IPS-18a (cell line): ENCODE results near the gene EXOC3L4.

Experiments
- H3K27ac ChIP-seq: one replicate; pipeline ENCODE4 v1.5.1; 2013; ENCODE audit warnings: low read length
- H3K27me3 ChIP-seq: one replicate; pipeline ENCODE4 v1.6.1; 2013; ENCODE audit warnings: mild to moderate bottlenecking, low read length; ENCODE audit not compliant: control insufficient read depth, insufficient read depth
- H3K36me3 ChIP-seq: one replicate; pipeline ENCODE4 v1.6.1; 2013; ENCODE audit warnings: low read depth, low read length; ENCODE audit not compliant: control insufficient read depth
- H3K4me1 ChIP-seq: one replicate; pipeline ENCODE4 v1.6.1; 2013; ENCODE audit warnings: low read depth, low read length; ENCODE audit not compliant: control insufficient read depth
- H3K4me3 ChIP-seq: one replicate; pipeline ENCODE4 v1.5.1; 2013; ENCODE audit warnings: low read length
- H3K9ac ChIP-seq: one replicate; pipeline ENCODE4 v1.6.1; 2013; ENCODE audit warnings: mild to moderate bottlenecking, low read length, moderate library complexity
- H3K9me3 ChIP-seq: one replicate; pipeline ENCODE4 v1.6.1; 2013; ENCODE audit warnings: low read depth, low read length; ENCODE audit not compliant: control insufficient read depth

EXOC3L4 gene

DNA sequence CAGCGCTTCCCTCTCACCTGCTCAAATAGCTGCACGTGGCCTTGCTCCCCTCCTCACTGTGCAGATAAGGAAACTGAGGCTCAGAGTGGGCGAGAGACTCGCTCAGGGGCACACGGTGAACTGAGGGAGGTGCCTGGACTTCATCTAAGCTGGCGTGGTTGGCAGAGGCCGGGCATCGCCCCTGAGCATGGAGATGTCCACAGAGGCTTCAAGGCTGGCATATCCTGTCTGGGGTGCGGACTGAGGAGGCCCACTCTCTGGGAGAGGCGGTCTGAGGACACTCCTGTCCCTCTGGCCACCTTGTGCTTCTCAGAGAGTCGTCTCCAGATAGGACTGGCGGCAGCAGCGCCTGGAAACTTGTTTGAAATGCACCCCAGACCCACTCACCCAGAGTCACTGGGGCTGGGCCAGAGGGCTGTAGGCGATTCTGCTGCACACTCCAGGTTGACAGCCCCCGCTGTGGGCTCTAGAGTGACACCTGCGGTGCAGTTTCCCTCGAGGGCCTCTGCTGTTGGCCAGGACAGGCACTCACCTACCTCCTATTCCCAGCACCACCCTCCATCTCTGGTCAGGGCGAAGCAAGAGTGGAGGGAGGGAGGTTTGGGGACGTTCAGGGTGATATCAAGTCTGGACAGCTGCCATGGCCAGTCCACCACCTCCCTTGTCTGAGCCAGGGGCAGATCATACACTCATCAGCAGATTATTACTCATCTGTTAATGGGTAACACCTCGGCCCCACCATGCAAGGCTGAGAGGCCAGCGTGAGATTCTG lies 21.7 kb upstream of the EXOC3L4 start:
- peaks cover 8% of the 10 kb centered on the region for H3K27me3 ChIP-seq
- no peaks in the 10 kb centered on the region for H3K4me1 ChIP-seq

DNA sequence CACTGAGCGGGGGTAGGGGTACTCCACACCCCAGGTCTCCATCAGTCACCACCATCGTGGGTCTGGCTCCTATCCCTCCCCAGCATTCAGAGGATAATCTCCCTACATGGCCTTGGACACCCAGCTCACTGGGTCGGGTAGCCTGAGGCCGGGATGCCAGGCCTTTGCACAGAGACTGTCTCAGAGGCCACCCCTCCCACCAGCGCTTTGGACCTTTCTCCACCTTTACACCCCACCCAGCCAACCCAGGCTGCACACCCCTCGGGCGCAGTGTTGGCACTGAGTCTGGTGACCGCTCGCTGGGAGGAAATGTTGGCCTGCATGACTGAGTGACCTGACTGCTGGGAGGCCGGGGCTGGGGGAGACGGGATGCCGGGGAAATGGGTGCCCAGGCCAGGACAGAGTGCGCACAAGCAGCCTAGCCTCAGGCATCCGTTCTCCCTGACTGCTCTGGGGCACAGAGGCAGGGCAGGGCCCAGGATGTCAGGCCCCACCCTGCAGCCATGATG lies 21.1 kb upstream of the EXOC3L4 start:
- Histone ChIP-seq H3K36me3 (no peaks in the 10 kb centered on the region), H3K9me3 (no peaks in the 10 kb centered on the region), H3K4me3 (no peak overlapping the region), H3K27me3 (peaks cover 8% of the 10 kb centered on the region), H3K27ac (no peak overlapping the region), H3K4me1 (no peaks in the 10 kb centered on the region), H3K9ac (no peak overlapping the region)

More for the DNA sequence above, 21.7 kb upstream of the EXOC3L4 start:
- Histone ChIP-seq H3K9me3 (no peaks in the 10 kb centered on the region), H3K4me3 (no peak overlapping the region), H3K9ac (no peak overlapping the region), H3K36me3 (no peaks in the 10 kb centered on the region), H3K27ac (no peak overlapping the region)

DNA sequence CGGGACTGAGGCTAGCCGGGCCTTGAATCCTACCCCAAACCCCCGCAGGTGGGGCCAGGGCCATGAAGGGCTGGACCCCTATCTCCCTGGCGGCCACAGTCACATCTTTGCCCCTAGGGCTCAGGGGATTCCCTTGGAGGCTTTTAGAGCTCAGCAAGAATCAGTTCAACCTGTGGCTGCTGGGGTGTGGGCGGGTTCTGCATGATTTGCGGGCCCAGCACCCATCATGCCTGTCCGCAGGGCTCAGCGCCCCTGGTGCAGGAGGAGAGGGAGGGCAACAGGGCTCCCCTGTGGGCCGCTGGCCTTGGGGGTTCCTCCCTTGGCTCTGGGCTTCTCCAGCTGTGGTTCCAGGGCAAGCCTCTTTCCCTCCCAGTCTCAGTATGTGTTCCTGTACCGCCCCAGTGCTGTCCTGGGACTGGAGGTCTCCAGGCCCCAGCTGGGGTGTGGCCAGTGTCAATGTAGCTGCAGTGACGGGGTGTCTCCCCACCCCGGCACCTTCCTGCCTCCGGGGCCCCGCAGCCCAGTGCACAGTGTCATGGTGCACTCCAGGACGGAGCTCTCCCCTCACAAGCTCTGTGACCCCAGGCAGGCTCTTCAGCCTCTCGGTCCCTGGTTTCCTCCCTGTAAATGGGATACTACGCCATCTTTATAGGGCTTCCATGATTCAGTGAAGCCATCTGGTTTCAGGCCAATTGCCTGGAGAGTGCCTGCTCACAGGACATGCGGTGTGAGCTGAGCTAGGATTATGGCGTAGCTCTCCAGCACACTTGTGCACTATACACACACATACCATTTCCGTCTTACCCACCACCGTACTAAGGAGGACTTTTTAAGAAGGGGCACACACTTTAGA lies 20.4 kb upstream of the EXOC3L4 start:
- Histone ChIP-seq H3K27ac (no peak overlapping the region), H3K27me3 (peaks cover 8% of the 10 kb centered on the region), H3K4me1 (no peaks in the 10 kb centered on the region), H3K36me3 (no peaks in the 10 kb centered on the region), H3K9me3 (no peaks in the 10 kb centered on the region), H3K4me3 (no peak overlapping the region), H3K9ac (no peak overlapping the region)

DNA sequence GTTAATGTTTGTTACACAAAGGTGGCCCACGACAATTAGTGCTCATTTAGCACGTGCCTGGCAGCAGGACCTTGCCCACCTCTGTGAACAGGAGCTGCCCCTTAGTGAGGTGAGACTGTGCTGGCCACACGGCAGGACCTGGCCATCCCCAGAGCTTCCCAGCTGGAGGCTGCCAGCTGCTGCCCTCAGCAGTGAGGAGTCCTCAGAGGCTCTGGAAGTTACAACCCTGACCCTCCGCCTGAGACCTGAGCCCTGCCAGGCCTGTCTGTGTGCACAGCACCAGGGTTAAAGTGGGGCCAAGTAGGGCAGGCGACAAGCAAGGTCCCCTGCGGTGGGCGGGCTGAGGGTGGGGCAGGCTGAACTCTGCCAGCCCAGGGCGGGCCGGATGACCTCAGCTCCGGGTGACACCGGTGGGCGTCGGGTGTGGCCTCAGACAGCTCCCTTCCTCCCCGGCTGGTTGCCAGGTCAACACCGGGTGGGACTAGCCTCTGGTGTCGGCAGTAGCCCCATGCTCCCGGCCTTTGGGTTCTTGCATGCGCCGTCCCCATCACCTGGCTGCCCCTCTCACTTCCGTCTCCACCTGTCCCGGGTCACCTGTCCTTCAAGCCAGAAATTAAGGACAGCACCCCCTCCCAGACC lies 19.7 kb upstream of the EXOC3L4 start:
- Histone ChIP-seq H3K4me1 (no peaks in the 10 kb centered on the region), H3K9ac (no peak overlapping the region), H3K27me3 (peaks cover 8% of the 10 kb centered on the region), H3K27ac (no peak overlapping the region), H3K9me3 (no peaks in the 10 kb centered on the region), H3K36me3 (no peaks in the 10 kb centered on the region), H3K4me3 (peak overlapping the region; percentile 55)

DNA sequence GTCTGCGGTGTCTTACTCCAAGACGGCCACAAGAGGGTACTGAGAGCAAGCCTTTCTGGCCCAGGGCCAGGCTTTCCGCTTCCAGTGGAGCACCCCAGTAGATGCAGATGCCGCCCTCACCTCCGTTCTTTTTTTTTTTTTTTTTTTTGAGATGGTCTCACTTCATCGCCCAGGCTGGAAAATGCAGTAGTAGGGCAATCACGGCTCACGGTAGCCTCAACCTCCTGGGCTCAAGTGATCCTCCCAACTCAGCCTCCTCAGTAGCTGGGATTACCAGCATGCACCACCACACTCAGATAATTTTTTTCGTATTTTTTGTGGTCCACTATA lies 16.1 kb upstream of the EXOC3L4 start:
- Histone ChIP-seq H3K4me3 (no peak overlapping the region), H3K4me1 (no peaks in the 10 kb centered on the region), H3K9ac (no peak overlapping the region), H3K9me3 (no peaks in the 10 kb centered on the region), H3K36me3 (no peaks in the 10 kb centered on the region), H3K27ac (no peak overlapping the region), H3K27me3 (peaks cover 18% of the 10 kb centered on the region)

DNA sequence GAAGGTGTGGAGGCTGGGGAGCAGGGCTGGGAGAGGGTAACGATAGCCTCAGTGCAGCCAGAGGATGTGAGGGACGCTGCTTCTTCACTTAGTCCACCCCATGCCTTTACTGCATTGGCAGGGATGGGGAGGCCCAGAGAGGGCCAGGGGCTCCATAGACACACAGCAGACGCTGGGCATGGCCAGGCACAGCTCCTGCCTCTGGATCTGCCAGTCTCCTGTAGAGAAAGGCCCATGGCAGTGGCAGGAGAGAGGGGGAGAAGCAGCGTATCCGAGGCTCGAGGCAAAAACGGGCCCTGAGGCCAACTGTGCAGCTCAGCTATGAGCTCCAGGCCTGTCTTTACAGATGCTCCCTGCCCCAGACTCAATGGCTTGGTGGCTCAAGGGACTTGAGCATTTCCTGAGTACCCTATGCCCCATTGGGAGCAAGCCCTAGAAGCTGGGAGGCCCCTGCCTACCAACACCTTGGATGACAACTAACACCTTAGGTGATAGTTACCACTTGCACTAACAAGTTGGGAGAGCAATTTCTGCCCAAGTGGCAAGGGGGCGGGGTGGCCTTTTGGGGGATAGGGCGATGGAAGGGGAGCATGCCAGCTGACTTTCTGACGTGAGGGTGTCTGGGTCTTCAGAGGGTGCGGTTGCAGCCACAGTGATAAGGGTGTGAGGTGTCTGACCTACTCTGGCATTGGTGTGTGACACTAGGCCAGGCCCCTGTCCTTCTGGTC lies 15.5 kb upstream of the EXOC3L4 start:
- no peaks in the 10 kb centered on the region for H3K36me3 ChIP-seq
- no peak overlapping the region for H3K9ac ChIP-seq
- no peak overlapping the region for H3K4me3 ChIP-seq
- H3K27me3 ChIP-seq, result peaks cover 24% of the 10 kb centered on the region
- no peak overlapping the region for H3K27ac ChIP-seq
- no peaks in the 10 kb centered on the region for H3K9me3 ChIP-seq
- no peaks in the 10 kb centered on the region for H3K4me1 ChIP-seq

DNA sequence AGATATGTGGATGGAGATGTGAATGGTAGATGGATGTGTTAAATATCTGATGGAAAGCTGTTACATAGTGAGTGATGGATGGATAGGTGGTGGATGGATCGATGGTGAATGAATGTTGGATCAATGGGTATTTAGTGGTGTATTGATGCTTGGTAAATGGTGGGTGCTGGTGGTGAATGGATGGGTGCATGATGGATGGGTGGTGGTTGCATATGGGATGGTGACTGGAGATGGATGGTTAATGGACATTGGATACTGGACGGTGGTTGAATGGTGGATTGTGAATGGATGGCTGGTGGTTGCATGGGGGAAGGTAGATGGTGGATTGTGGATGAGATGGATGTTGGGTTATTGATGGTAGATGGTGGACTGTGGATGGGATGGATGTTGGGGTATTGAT lies 12.6 kb upstream of the EXOC3L4 start:
- Histone ChIP-seq H3K27ac (no peak overlapping the region), H3K4me1 (no peaks in the 10 kb centered on the region), H3K27me3 (peaks cover 29% of the 10 kb centered on the region), H3K4me3 (no peak overlapping the region), H3K36me3 (no peaks in the 10 kb centered on the region), H3K9ac (no peak overlapping the region), H3K9me3 (no peaks in the 10 kb centered on the region)

DNA sequence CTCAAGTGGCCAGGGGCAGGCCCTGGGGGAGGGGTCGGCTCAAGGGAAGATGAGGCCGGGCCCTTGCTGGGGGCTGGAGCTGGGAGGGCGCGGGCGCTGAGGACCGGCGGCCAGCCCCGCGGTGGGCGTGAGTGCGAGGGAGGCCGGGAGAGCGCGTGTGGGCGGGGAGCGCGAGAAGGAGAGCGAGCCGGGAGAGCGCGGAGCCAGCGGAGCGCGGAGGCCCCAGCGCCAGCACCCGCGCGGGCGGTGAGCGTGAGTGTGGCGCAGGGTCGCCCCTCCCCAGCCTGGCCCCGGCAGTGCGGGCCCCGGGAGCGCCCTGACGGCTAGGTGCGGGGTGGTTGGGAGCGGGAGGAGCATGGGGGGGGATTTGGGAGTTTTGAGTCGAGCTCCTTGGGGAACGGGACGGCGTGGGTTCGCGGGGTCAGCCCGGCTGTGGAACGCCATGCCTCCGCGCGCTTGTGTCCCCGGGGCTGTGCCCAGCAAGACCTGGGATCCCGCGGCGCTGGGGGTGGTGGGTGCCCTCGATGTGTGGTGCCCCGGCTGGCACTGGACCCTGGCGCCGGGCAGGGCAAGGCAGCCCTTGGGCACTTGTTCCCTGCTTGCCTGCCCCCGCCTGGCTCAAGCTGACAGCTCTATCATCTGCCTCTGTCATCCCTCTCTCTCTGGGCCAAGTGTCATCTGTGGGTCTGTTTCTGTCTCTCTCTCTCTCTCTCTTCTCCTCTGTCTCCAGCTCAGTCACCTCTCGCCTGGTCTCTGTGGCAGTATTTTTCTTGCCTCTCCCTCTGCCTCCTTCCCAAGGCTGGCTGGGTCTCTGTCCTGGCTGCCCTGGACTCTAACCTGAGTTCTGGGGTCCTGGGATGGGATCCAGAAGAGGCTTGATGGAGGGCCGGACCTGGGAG lies 10.3 kb upstream of the EXOC3L4 start, which contains the start of gene LBHD2:
TSS of gene LBHD2 (plus strand) at position 190 of the 899 bp plus-strand sequence. CDS start 1,803 bp downstream, outside the sequence.
- peaks cover 29% of the 10 kb centered on the region for H3K27me3 ChIP-seq
- H3K9ac ChIP-seq, result no peak within 1 kb of the TSS
- H3K27ac ChIP-seq, result no peak within 1 kb of the TSS
- no peaks in the 10 kb centered on the region for H3K4me1 ChIP-seq
- no peaks in the 10 kb centered on the region for H3K9me3 ChIP-seq
- H3K4me3 ChIP-seq, result no peak within 1 kb of the TSS
- H3K36me3 ChIP-seq, result no peaks in the 10 kb centered on the region

DNA sequence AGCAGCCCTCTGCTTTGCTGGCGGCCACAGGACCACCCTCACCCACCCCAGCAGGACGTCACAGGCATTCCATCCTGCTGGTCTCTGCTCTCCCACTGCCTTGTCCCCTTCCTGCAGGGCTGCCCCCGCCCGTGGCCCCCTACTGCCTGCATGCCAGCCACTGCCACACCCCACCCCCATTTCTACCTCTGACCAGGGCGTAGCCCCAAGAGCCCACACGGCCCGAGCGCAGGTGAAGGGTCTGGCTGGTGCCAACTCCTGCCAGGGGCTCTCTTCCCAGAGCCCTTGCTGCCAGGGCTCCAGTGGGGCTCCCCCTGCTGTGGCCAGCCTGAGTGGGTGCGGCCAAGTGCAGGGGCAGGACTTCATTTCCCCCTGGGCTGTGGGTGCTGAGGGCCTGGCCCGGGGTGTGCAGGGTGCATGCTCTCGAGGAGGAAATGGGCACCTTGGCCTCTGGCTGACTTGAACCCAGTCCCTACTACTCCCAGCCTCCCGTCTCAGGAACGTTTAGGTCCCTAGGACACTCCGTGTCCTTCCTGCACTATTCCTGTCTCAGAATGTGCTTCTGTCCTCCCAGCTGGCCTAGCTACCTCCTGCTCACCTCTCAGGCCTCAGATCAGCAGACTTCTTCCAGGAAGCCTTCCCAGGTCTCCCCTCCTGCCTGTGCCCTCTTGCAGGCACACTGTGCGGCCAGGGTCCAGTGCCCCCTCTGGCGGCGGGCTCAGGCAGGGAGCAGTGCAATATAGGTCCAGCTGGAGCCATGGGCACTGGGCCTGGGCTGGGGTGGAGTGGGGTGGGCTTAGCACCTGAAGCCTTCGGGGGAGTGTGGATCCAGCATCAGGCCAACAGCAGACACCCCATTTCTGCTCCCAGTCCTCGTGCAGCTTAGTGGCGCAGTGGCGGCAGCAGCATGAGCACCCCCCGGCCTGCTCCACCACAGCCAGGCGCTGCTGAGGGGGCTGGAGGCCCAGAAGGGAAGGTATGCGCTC lies 9.1 kb upstream of the EXOC3L4 start:
- no peak overlapping the region for H3K9ac ChIP-seq

More for the DNA sequence above, 9.1 kb upstream of the EXOC3L4 start:
- Histone ChIP-seq H3K27ac (no peak overlapping the region), H3K36me3 (no peaks in the 10 kb centered on the region), H3K9me3 (no peaks in the 10 kb centered on the region), H3K27me3 (peaks cover 33% of the 10 kb centered on the region), H3K4me1 (no peaks in the 10 kb centered on the region), H3K4me3 (no peak overlapping the region)
